IgD-negative memory B cell (primary cell): Measurements from ENCODE around the gene CEP162. TPM values are rescaled to one million over a fixed set of nuclear protein-coding genes. Genes with fewer than 3 reads are reported as not detected.
"Not testable (repeated sequence)": the region's sequence is repeated elsewhere in the genome, so short reads cannot be mapped to it uniquely, and the experiment has no call there.

Experiments
- H3K27ac Mint-ChIP-seq, 3 donors: one replicate each; pipeline ENCODE4 v1.8.0; 2020 to 2022; ENCODE audit warnings: mild to moderate bottlenecking in 3 of 3, mixed read lengths in 3 of 3, moderate library complexity in 1 of 3
- H3K27me3 Mint-ChIP-seq: one replicate; pipeline ENCODE4 v1.8.0; 2021; ENCODE audit warnings: mixed read lengths
- H3K36me3 Mint-ChIP-seq: one replicate; pipeline ENCODE4 v1.8.0; 2020; ENCODE audit warnings: mild to moderate bottlenecking, mixed read lengths
- H3K4me1 Mint-ChIP-seq, 3 donors: one replicate each; pipeline ENCODE4 v1.8.0; 2020 to 2022; ENCODE audit warnings: mixed read lengths in 3 of 3, mild to moderate bottlenecking in 1 of 3
- H3K4me3 Mint-ChIP-seq, 4 donors: one replicate each; pipeline ENCODE4 v1.8.0; 2020 to 2022; ENCODE audit warnings: mild to moderate bottlenecking in 4 of 4, mixed read lengths in 4 of 4, moderate library complexity in 3 of 4
- H3K9me3 Mint-ChIP-seq, 3 donors: one replicate each; pipeline ENCODE4 v1.8.0; 2020 to 2021; ENCODE audit warnings: mixed read lengths in 3 of 3, mild to moderate bottlenecking in 1 of 3
- polyA plus RNA-seq: library from polyadenylated mRNA; unstranded; fragments of 300-500 nt; fragmentation: Illumina TruSeq; gene quantifications from one replicate; pipeline ENCODE4 v1.2.3, GENCODE V29; 2021

The CEP162 gene
- polyA plus RNA-seq, 1 donor from 2014 or later: 7.1 TPM

DNA sequence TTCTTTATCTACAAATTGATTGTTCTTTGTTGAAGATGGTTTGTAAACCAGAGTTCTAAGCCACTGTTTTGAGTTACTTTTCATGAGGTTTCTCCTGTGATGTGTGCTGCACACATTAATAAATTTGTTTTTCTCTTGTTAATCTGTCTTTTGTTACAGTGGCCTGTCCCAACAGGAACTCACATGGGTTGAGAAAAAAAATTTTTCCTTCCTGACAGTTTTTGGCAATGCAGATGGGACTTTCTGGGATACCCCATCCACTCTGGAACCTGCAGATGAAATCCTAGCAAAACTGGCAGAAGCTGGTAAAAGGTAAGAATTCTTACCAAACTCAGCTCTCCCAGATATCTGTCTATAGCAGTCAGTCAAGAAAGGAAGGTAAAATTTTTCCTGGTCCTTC, 88.1 kb downstream of the CEP162 start:
- Mint-ChIP-seq H3K9me3 (no peaks in the 10 kb centered on the region), H3K4me1 (no peaks in the 10 kb centered on the region), H3K36me3 (peaks cover 14% of the 10 kb centered on the region), H3K4me3 (no peak overlapping the region), H3K27ac (peak overlapping the region in 1 of 3 donors; percentile 16), H3K27me3 (no peaks in the 10 kb centered on the region)

DNA sequence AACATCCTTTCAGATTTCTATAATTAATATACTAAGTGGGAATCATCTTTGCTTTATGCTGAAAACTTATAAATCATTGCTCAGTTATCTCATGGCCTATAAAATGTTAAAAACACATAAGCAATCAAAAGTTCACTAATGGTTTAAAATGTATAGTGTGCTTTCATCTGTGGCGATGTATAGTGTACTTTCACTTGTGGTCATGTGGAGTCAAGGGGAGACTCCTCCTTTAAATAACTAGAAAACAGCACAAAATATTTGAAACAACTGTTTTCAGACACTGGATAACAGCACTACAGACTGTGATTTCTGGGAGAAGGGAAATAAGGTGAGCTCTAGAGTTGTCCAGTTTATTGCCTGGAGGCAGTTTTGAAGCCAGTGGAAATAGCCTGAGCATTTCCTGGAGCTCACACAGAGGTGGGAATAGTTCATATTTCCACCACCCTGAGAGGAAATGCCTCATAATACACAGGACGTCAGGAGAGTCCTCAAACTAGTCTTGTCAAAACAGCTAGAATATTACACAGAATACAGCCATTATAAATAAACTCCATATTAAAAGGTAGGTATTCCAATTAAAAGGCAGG, 89.4 kb downstream of the CEP162 start:
- H3K27ac Mint-ChIP-seq: no peak overlapping the region
- no peaks in the 10 kb centered on the region for H3K4me1 Mint-ChIP-seq
- no peaks in the 10 kb centered on the region for H3K9me3 Mint-ChIP-seq
- H3K4me3 Mint-ChIP-seq: no peak overlapping the region
- no peaks in the 10 kb centered on the region for H3K27me3 Mint-ChIP-seq
- H3K36me3 Mint-ChIP-seq: peaks cover 14% of the 10 kb centered on the region

DNA sequence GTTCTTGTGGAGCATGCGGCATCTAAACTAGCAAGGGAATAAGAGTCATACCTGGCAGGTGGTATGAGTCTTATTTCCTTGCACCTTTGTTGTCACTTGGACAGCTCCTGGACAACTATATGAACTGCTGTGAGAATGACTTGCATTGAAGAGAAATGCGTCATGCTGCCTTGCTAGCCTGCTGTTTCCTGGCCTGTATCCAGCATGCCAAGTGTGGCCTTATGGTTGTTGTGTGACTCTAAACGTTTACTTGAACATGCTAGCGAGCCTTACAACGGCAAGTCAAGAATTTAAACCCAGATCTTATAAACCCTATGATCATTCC, 90.4 kb downstream of the CEP162 start:
- Mint-ChIP-seq H3K4me3 (no peak overlapping the region), H3K4me1 (no peaks in the 10 kb centered on the region), H3K27me3 (no peaks in the 10 kb centered on the region), H3K36me3 (peaks cover 11% of the 10 kb centered on the region), H3K27ac (no peak overlapping the region), H3K9me3 (peaks cover 0 to 1% (median 0%) of the 10 kb centered on the region in 3 donors)

DNA sequence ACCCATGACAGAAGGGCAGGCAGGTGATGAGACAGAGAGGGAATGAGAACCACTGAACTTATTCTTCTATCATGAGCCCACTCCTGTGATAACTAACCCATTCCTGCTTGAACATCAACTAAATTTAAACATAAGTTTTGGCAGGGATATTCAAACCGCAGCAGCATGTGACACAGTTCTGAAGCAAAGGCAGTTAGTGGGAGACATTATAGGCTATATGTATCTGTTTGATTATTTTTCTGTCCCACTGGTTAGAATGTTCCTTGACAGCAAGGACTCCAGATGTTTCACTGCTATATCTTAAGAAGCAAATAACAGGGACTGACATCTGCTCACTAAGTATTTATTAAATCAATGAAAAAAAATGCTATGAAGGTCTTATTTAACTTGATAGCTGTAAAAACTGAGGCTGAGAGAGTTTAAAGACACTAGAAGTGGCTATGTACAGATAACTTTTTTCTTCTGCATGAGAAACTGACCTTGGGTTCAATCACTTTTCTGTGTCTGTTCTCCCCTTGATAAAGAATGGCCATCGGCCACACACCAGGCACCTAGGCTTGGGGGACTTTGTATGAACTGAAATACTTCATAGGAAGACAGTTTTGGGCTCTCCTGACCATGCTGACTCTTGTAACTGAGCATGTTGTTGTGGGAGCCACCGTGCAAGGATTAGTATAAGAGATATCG, 90.9 kb downstream of the CEP162 start:
- Mint-ChIP-seq H3K36me3 (peaks cover 6% of the 10 kb centered on the region), H3K9me3 (peaks cover 0 to 1% (median 0%) of the 10 kb centered on the region in 3 donors), H3K27me3 (no peaks in the 10 kb centered on the region), H3K4me3 (no peak overlapping the region), H3K27ac (no peak overlapping the region), H3K4me1 (no peaks in the 10 kb centered on the region)

DNA sequence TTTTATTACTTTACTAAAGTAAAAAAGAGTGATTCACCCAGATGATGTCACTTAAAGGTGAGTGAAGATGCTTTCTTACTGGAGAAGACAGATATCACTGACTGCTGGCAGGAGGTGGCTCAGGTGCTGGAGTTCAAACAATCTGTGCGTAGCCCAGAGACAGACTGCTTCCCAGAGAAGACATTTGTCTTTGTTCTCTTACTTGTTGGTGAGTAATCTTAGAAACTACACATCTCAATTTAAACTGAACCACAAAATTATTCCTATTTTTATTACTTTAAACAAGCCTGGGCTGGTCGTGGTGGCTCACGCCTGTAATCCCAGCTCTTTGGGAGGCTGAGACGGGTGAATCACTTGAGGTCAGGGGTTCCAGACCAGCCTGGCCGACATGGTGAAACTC, 92.2 kb downstream of the CEP162 start:
- H3K27ac Mint-ChIP-seq: no peak overlapping the region
- peaks cover 0 to 7% (median 1%) of the 10 kb centered on the region in 3 donors for H3K9me3 Mint-ChIP-seq
- no peaks in the 10 kb centered on the region for H3K27me3 Mint-ChIP-seq
- peaks cover 3% of the 10 kb centered on the region for H3K36me3 Mint-ChIP-seq
- H3K4me1 Mint-ChIP-seq: no peaks in the 10 kb centered on the region
- no peak overlapping the region for H3K4me3 Mint-ChIP-seq

DNA sequence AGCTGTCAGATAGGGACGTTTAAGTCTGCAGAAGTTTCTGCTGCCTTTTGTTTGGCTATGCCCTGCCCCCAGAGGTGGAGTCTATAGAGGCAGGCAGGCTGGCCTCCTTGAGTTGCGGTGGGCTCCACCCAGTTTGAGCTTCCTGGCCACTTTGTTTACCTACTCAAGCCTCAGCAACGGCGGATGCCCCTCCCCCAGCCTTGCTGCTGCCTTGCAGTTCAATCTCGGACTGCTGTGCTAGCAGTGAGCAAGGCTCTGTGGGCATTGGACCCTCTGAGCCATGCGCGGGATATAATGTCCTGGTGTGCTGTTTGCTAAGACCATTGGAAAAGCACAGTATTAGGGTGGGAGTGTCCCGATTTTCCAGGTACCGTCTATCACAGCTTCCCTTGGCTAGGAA, 94.1 kb downstream of the CEP162 start:
- not testable (repeated sequence) for H3K36me3 Mint-ChIP-seq

DNA sequence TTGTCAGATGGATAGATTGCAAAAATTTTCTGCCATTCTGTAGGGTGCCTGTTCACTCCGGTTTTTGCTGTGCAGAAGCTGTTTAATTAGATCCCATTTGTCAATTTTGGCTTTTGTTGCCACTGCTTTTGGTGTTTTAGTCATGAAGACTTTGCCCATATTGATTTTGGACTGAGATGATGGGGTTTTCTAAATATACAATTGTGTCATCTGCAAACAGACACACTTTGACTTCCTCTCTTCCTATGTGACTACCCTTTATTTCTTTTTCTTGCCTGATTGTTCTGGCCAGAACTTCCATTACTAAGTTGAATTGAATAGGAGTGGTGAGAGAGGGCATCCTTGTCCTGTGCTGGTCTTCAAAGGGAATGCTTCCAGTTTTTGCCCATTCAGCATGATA, 97.9 kb downstream of the CEP162 start:
- H3K27ac Mint-ChIP-seq: not testable (repeated sequence)
- peaks cover 10% of the 10 kb centered on the region for H3K36me3 Mint-ChIP-seq
- H3K9me3 Mint-ChIP-seq: peaks cover 0 to 15% (median 1%) of the 10 kb centered on the region in 3 donors

More for the DNA sequence above, 94.1 kb downstream of the CEP162 start:
- not testable (repeated sequence) for H3K27ac Mint-ChIP-seq, H3K9me3 Mint-ChIP-seq, H3K27me3 Mint-ChIP-seq, H3K4me3 Mint-ChIP-seq, H3K4me1 Mint-ChIP-seq

DNA sequence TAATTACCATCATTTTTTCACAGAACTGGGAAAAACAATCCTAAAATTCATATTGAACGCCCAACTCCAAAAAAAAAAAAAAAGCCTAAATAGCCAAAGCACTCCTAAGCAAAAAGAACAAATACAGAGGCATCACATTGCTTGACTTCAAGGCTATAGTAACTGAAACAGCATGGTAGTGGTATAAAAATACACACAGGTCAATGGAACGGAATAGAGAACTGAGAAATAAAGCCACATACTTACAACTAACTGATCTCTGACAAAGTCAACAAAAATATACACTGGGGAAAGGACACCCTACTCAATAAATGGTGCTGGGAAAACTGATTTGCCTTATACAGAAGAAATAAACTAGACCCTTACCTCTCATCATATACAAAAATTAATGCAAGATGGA, 104.3 kb downstream of the CEP162 start:
- no peaks in the 10 kb centered on the region for H3K27me3 Mint-ChIP-seq
- peaks cover 2 to 8% (median 3%) of the 10 kb centered on the region in 3 donors for H3K9me3 Mint-ChIP-seq
- H3K36me3 Mint-ChIP-seq: peaks cover 36% of the 10 kb centered on the region
- no peak overlapping the region for H3K27ac Mint-ChIP-seq
- no peak overlapping the region for H3K4me3 Mint-ChIP-seq
- no peaks in the 10 kb centered on the region for H3K4me1 Mint-ChIP-seq

More for the DNA sequence above, 97.9 kb downstream of the CEP162 start:
- not testable (repeated sequence) for H3K27me3 Mint-ChIP-seq, H3K4me1 Mint-ChIP-seq, H3K4me3 Mint-ChIP-seq

DNA sequence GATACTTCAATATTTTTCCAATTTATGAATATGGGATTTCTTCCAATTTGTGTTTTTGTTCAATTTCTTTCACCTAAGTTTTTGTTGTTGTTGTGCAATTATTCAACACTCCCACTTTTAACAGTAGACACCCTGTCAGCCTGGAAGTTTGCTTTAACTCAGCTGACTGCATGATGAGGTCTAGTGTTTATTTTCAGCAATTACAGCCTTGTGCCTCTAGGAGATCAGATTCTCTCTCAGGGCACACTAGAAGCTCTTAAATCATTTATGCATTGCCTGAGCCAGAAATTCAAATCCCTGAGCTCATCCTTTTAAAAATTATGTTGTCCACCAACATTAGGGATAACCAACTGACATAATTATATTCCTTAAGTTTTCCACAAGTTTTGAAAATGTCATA, 108.2 kb downstream of the CEP162 start:
- Mint-ChIP-seq H3K9me3 (peaks cover 4 to 6% (median 4%) of the 10 kb centered on the region in 3 donors), H3K27ac (no peak overlapping the region), H3K4me3 (no peak overlapping the region), H3K36me3 (peaks cover 28% of the 10 kb centered on the region), H3K4me1 (no peaks in the 10 kb centered on the region), H3K27me3 (peaks cover 5% of the 10 kb centered on the region)

DNA sequence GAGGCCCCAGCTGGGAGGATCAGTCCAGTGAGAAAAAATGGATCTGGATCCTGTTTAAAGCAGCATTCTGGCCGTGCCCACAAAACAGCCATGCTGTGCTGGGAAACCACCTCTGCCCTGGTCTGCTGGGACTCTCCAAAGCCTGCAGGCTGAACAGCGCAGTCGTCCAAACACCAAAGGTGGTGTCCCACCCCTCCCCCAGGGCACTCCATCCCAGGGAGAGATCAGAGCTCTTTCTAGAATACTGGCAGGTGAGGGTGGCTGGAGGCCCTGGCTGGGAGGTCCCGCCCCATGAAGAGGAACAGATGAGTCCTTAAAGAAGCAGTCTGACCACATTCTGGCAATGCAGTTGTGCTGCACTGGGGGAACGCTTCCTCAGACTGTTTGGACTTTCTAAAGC, 109.3 kb downstream of the CEP162 start:
- Mint-ChIP-seq H3K9me3 (peaks cover 5 to 8% (median 6%) of the 10 kb centered on the region in 3 donors), H3K36me3 (peaks cover 24% of the 10 kb centered on the region), H3K4me1 (no peaks in the 10 kb centered on the region), H3K27me3 (peaks cover 5% of the 10 kb centered on the region), H3K27ac (no peak overlapping the region), H3K4me3 (no peak overlapping the region)

DNA sequence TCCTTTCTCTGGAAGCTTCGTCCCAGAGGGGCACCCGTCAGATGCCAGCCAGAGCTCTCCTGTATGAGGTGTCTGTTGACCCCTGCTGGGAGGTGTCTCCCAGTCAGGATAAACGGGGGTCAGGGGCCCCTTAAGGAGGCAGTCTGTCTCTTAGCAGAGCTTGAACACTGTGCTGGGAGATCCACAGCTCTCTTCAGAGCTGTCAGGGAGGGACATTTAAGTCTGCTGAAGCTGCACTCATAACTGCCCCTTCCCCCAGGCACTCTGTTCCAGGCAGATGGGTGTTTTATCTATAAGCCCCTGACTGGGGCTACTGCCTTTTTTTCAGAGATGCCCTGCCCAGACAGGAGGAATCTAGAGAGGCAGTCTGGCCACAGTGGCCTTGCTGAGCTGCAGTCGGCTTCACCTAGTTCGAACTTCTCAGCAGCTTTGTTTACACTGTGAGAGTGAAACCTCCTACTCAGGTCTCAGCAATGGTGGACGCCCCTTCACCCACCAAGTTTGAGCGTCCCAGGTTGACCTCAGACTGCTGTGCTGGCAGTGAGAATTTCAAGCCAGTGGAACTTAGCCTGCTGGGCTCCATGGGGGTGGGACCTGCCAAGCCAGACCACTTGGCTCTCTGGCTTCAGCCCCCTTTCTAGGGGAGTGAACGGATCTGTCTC, 112.4 kb downstream of the CEP162 start:
- not testable (repeated sequence) for H3K27ac Mint-ChIP-seq, H3K27me3 Mint-ChIP-seq, H3K4me1 Mint-ChIP-seq, H3K4me3 Mint-ChIP-seq, H3K9me3 Mint-ChIP-seq
- H3K36me3 Mint-ChIP-seq: peaks cover 11% of the 10 kb centered on the region

DNA sequence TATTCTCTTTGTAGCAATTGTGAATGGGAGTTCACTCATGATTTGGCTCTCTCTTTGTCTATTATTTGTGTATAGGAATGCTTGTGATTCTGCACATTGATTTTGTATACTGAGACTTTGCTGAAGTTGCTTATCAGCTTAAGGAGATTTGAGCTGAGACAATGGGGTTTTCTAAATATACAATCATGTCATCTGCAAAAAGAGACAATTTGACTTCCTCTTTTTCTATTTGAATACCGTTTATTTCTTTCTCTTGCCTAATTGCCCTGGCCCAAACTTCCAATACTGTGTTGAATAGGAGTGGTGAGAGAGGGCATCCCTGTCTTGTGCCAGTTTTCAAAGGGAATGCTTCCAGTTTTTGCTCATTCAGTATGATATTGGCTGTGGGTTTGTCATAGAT, 116.1 kb downstream of the CEP162 start:
- not testable (repeated sequence) for H3K9me3 Mint-ChIP-seq, H3K27ac Mint-ChIP-seq, H3K27me3 Mint-ChIP-seq, H3K36me3 Mint-ChIP-seq, H3K4me3 Mint-ChIP-seq, H3K4me1 Mint-ChIP-seq

DNA sequence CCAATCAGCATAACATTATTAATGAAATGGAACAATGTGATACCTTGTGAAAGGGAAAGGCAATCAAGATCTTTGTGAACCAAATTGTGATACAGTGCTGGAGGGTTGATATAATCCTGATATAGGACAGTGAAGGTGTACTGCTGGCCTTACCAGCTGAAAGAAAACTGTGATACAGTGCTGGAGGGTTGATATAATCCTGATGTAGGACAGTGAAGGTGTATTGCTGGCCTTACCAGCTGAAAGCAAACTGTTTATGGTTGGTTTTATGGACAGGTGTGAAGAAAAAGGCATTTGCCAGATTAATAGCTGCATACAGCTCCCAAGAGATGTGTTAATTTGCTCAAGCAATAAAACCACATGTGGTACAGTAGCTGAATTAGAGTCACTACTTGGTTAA, 119.9 kb downstream of the CEP162 start:
- peaks cover 0 to 3% (median 2%) of the 10 kb centered on the region in 3 donors for H3K9me3 Mint-ChIP-seq

DNA sequence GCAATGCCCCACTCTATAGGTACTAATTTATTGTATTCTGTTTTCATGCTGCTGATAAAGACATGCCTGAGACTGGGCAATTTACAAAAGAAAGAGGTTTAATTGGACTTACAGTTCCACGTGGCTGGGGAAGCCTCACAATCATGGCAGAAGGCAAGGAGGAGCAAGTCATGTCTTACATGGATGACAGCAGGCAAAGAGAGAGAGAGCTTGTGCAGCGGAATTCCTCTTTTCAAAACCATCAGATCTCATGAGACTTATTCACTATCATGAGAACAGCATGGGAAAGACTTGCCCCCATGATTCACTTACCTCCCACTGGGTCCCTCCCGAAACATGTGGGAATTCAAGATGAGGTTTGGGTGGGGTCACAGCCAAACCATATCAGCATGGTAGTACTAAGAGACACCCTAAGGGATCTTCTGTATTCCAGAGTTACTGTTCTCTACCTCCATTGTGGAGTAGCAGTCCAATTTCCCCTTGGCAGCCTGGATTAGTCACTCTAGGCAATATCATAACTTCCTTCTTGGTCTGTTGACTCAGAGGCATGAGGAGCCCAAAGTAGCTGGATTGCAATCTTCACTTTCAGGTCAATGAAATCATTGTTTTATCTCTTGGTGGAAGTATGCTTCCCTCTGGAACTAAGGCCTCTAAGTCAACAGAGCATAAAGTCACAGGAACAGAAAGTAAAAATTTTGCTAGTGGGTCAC, 122.1 kb downstream of the CEP162 start:
- H3K4me3 Mint-ChIP-seq, H3K27me3 Mint-ChIP-seq, H3K36me3 Mint-ChIP-seq, H3K4me1 Mint-ChIP-seq, H3K9me3 Mint-ChIP-seq: not testable (repeated sequence)
- peak overlapping the region in 1 of 3 donors; percentile 13 for H3K27ac Mint-ChIP-seq

More for the DNA sequence above, 119.9 kb downstream of the CEP162 start:
- H3K4me1 Mint-ChIP-seq: no peaks in the 10 kb centered on the region
- H3K36me3 Mint-ChIP-seq: no peaks in the 10 kb centered on the region
- no peak overlapping the region for H3K27ac Mint-ChIP-seq
- no peak overlapping the region for H3K4me3 Mint-ChIP-seq
- peaks cover 1% of the 10 kb centered on the region for H3K27me3 Mint-ChIP-seq

DNA sequence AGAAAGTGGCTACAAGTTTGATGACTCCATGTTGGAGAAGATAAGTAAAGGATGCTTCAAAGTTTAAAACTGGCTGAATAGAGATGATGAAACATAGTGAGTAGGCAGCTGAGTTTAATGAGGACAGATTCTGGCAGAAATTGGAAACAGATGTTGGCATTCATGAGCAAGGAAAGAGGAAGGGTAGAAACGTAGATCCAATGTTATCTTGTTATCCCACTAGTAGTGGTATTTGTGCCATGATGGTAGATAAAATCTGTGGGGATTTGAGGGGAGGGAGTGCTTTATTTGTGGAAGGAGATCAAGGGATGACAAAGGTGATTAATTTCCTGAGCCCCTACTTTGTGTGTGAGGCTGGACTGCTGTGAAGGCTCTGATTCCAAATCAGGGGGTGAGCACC, 124.4 kb downstream of the CEP162 start:
- Mint-ChIP-seq H3K36me3 (no peaks in the 10 kb centered on the region), H3K27ac (no peak overlapping the region), H3K4me1 (peaks cover 0 to 1% (median 0%) of the 10 kb centered on the region in 3 donors), H3K4me3 (no peak overlapping the region), H3K9me3 (peaks cover 2 to 3% (median 2%) of the 10 kb centered on the region in 3 donors), H3K27me3 (peaks cover 1% of the 10 kb centered on the region)
